Sciatic nerve (tissue), 2 donors: ENCODE data around the gene MDM4. TPM values are rescaled to one million over a fixed set of nuclear protein-coding genes. Genes with fewer than 3 reads are reported as not detected.

Experiments used
- ATAC-seq: fragments of 200-7000 bp; cut with Tn5 transposase; one replicate; pipeline ENCODE4 v1.9.1; 2020; ENCODE audit warnings: mild to moderate bottlenecking, moderate library complexity
- DNase-seq: peaks from one replicate; pipeline ENCODE4 v3.0.0-alpha.2; 2020; ENCODE audit warnings: low spot score
- intact Hi-C: fragments of 100-400 bp; cut with DNase I; formaldehyde crosslinking; loops from one replicate; pipeline ENCODE4 v1.14.2; 2022
- total RNA-seq: library from RNA; stranded (reverse); fragmentation: NEBNext Ultra II Directional; extraction: Animal tissue kit (Norgen Biotek cat#: 25700); gene quantifications from one replicate; pipeline ENCODE4 v1.2.1, GENCODE V29; 2021
- donor health status: DM: no; HTN: no; CAD: no.
- donor health status: DM: no; HTN: no; CAD: no.

Gene MDM4
- total RNA-seq, 1 donor from 2014 or later: 157 TPM

- DNase-seq (no peak), ATAC-seq (no peak)
- intact Hi-C loops: no loop called here
Measured at GRCh38 chr1:204589409-204590038, 73.3 kb downstream of the MDM4 start.

- intact Hi-C loops: no loop called here
- DNase-seq (no peak), ATAC-seq (no peak)
Measured at GRCh38 chr1:204591473-204592090, 75.4 kb downstream of the MDM4 start.

- no peak for DNase-seq
- intact Hi-C loops: no loop called here
- no peak for ATAC-seq
Measured at GRCh38 chr1:204592246-204592948, 76.2 kb downstream of the MDM4 start.

DNA sequence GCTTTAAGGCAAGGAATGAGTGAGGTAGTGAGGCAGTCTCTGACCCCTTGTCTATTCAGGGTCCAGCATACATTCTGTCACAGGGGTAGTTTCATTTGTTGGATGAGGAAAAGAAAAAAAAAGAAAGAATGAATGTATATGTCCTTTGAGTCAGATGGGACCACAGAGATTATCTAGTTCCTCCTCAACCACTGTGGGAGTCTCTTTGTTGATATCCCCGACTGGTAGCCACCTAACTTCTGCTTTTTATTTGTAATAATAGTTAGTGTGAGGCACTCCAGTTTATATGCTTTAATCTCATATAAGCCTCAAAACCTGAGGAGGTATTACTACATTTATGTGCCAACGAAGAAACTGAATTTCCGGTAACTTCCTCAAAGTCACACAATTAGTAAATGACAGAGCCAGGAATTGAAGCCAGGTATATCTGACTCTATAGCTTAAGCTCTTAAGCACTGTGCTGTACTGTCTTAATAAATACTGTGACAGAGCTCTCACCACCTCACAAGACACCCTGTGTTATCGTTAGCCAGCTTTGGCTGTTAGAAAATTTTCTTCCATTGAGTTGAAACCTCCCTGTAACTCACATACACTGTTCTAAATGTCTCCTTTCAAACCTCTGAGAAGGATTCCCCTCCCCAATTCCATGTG lies 82.2 kb downstream of the MDM4 start:
- no peak for ATAC-seq
- no peak for DNase-seq
- intact Hi-C loops: no loop called here

GRCh38 chr1:204599098-204599497 lies 82.9 kb downstream of the MDM4 start:
- no peak for ATAC-seq
- no peak for DNase-seq
- intact Hi-C loops: no loop called here

DNA sequence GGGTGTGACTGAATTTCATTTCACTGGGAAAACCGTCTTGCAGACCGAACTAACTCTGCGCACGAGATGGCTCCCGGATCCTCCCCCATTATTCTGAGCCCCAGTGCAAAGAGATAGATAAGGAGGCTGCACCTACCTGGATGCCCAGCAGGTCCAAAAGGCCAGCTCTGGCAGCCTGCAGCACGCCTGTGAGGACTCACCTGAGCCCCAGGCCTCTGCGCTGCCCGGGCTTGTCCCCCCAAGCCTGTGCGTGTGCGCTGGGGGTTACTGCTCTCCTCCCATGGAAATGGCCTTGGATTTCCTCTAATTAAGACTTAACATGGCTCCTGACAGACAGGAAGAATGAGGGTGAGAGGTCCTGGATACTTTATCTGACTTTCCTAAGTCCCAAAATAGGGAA lies 83.4 kb downstream of the MDM4 start:
- ATAC-seq (no peak), DNase-seq (no peak)
- intact Hi-C loops: no loop called here

DNA sequence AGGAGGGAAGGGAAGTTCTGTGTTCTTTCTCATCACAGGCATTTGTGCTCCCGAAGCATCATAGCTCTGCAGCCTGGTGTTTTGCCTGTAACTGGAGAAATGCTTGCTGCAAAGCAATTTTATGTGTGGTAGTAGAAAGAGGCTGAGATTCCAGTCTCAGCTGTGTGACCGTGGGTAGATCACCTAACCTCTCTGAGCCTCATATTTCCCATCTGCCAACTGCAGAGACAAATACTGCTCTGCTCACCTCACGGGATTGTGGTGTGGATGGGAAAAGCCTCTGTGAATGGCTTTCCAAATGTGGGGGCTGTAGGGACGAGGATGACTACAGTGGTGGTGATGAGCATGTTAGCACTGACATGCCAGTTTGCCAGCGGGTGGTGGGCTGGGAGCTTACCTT lies 84.0 kb downstream of the MDM4 start:
- no peak for ATAC-seq
- intact Hi-C loops: no loop called here
- no peak for DNase-seq

DNA sequence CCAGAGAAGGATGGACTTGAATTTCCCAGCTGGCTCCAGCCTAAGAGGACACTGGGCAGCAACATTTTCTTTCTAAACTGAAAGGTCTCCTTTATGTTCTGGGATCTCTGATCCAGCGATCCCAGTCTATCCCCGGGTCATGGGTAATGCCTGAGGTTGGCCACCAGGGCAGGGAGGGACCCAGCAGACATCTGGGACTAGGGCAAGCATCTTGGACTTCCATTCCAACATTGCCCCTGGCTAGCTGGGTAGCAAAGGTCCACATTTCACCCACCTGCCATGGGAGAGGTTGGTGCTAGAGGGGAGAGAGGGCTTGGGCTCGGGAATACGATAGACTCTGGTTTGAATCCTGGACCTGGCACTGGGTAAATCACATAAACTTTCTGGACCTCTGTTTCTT lies 84.8 kb downstream of the MDM4 start:
- DNase-seq (no peak), ATAC-seq (no peak)
- intact Hi-C loops: no loop called here

DNA sequence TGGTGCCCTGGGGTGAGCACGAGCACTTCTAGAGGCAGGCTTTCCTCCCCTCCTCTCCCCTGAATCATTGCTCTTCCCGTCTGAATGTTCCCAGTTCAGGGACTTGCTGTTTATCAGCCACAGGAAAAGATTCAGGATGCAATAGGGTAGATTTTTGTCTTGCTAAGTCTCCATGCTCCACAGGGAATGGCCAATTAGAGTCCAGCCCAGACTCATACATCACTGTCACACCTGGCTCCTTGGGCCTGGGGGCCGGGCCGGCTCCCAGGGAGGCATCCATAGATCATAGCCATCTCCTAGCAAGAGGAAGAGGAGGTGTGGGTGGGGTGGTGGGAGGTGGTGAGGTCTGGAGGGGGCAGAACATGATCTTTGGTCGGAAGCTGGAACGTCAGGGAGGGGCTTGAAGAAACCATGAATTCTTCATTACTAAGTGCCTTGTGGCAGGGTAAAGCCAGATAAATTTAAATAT lies 85.9 kb downstream of the MDM4 start:
- DNase-seq (no peak), ATAC-seq (no peak)
- intact Hi-C loops: no loop called here

DNA sequence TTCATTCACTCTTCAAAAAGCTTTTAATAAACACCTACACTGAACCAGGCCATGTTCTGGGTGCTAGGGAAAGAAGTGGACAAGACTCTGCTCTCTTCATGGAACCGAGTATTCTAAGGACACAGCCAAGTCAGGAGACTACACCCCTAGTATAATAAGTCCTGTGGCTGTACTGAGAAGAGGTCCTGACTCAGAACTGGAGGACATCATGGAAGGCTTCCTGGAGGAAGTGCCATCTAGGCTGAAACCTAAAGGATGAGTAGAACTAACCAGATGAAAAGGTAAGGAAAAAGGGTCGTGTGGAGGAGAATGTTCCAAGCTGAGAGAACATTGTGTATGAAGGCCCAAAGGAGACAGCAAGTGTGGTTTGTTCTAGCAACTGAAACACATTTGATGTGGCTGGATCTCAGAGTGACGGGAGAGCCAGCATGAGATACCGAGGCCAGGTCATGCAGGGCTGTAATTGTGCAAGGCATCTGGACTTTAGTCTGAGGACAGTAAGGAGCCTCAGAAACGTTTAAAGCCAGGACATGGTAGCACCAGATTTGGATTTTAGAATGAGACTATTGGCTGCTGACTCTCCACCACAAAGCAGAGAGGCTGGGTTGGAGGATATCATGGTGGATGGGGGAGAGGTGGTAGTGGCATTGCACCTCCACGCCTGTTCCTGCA lies 86.8 kb downstream of the MDM4 start:
- intact Hi-C loops: no loop called here
- no peak for ATAC-seq
- DNase-seq: no peak

DNA sequence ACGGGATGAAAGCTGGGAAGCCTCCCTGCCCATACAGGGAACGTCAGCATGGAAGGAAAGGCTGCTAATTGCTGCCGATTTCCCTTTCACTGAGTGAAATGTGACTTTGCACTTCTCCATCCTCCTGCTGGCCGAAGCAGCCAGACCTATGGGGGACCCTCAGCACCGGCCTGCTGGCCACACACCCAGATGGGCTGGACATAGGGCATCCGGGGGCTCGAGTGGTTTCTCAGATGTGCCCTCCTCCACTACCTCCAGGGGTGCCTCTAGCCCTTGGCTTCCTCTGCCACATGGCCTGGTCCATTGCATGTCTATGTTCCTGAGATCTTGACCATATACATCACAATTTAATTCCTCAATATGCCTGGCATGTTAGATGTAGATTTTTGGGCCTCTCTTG lies 89.6 kb downstream of the MDM4 start:
- ATAC-seq (no peak), DNase-seq (no peak)
- intact Hi-C loops: no loop called here

Other genes with a start within 250 kb of the MDM4 start
- 18.9 TPM for gene PLEKHA6, start 156.5 kb upstream of the MDM4 start, total RNA-seq
- gene PPP1R15B, start 104.6 kb upstream of the MDM4 start, total RNA-seq: 38.7 TPM
- 52.2 TPM for gene PIK3C2B, start 21.6 kb upstream of the MDM4 start, total RNA-seq
- 12.0 TPM for gene LRRN2, start 169.3 kb downstream of the MDM4 start, total RNA-seq